Cardiac muscle cell (in vitro differentiated cells and primary cell): ENCODE measurements around the gene TMEM35A. TPM values are rescaled to one million over a fixed set of nuclear protein-coding genes. Genes with fewer than 3 reads are reported as not detected.
A peak's percentile ranks its signal among the peaks of the same experiment; 100 is the strongest.
"Not testable (repeated sequence)": the region's sequence is repeated elsewhere in the genome, so short reads cannot be mapped to it uniquely, and the experiment has no call there.

Experiments
- DNase-seq, 2 donors: peaks; one replicate each; pipeline versions ENCODE4 v3.0.0 to v3.0.0-alpha.2; 2010 to 2017; ENCODE audit warnings: low read depth in 1 of 2, low spot score in 1 of 2
- H3K27ac ChIP-seq: fragments of 200-600 bp; sonication (generic); 2 replicates; pipeline ENCODE4 v1.5.1; 2016
- H3K27me3 ChIP-seq: fragments of 200-600 bp; sonication (generic); 2 replicates; pipeline ENCODE4 v1.6.0; 2016; ENCODE audit warnings: control low read depth
- H3K36me3 ChIP-seq: fragments of 200-600 bp; sonication (generic); 2 replicates; pipeline ENCODE4 v1.5.1; 2016; ENCODE audit warnings: control low read depth
- H3K4me1 ChIP-seq: fragments of 200-600 bp; sonication (generic); 2 replicates; pipeline ENCODE4 v1.8.1; 2017; ENCODE audit warnings: low read depth, mild to moderate bottlenecking, mixed run types
- H3K4me3 ChIP-seq: fragments of 200-600 bp; sonication (generic); 2 replicates; pipeline ENCODE4 v1.5.1; 2016; ENCODE audit warnings: mild to moderate bottlenecking
- H3K9me3 ChIP-seq: fragments of 200-600 bp; sonication (generic); 2 replicates; pipeline ENCODE4 v1.5.1; 2017; ENCODE audit warnings: low read depth, mild to moderate bottlenecking, control low read depth
- CTCF ChIP-seq: IDR thresholded peaks from 2 replicates; pipeline ENCODE4 v1.5.1; 2012; ENCODE audit warnings: low read depth, mild to moderate bottlenecking, low read length
- polyA plus RNA-seq: library from polyadenylated mRNA; unstranded; fragments of >200 nt; fragmentation: Nextera tagmentation; extraction: Ambion mirVana; gene quantifications from 2 replicates; pipeline ENCODE4 v1.2.1, GENCODE V29; 2016
- total RNA-seq: library from RNA; depleted of rRNA; stranded (reverse); fragments of >200 nt; gene quantifications from 2 replicates; pipeline ENCODE4 v1.2.3, GENCODE V29; 2016

TMEM35A gene
- total and polyA plus RNA-seq, 2 experiments from 2014 or later, result 7.2 to 10.2 TPM

GRCh38 chrX:101051549-101052302 lies 27.0 kb upstream of the TMEM35A start, which contains the start of gene TRMT2B:
TSS of gene TRMT2B (minus strand) at chrX:101052111. CDS start at chrX:101042289, 9,822 bp downstream.
- Histone ChIP-seq H3K9me3 (no peaks in the 10 kb centered on the region), H3K4me3 (peak within 1 kb of the TSS; percentile 55), H3K36me3 (no peaks in the 10 kb centered on the region), H3K27me3 (no peaks in the 10 kb centered on the region), H3K27ac (peak within 1 kb of the TSS; percentile 80), H3K4me1 (no peaks in the 10 kb centered on the region)
- no peak for TF ChIP-seq CTCF
- peak; percentile 70 to 75 for DNase-seq

DNA sequence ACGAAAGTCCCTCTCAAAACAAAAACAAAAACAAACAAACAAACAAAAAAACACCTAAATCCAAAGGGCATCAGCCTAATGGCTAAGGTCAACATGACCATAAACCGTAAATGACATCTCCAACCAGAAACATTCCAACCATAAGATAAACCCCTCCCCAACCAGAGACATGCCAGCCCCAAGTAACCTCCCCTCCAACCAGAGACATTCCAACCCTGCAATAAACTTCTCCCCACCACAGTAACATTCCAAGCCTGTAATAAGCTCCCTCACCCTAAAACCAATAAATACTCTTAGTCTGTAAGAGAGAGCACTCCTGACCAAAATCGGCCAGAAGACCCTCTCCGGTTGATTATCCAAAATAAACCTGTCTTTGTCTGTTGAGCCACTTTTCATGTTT lies 22.1 kb upstream of the TMEM35A start:
- H3K27ac ChIP-seq, DNase-seq: not testable (repeated sequence)

DNA sequence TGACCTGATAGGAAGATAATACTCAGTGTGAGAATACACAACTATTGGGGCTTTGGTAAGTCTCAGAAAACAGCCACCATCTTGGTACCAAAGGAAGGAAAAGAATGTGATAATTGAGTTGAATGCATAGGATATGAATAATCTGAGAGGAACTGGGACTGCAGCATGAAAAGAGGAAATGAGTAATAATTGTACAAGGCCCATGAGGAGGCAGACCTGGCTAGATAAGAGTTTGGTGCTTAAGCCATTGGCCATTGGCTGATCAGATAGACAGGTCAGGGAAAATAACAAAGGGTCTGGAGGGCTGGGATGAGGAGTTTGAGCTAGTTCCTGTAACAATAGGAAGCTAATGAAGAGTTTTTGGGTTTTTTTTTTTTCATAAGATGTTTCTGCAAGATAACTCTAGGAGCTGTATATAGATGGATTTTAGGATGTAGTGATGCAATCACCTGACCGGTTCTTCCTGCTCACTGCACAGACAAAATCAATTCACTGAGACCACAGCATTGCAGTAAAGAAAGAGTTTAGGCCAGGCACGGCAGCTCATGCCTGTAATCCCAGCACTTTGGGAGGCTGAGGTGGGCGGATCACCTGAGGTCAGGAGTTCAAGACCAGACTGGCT lies 21.5 kb upstream of the TMEM35A start:
- Histone ChIP-seq H3K4me3 (no peak overlapping the region), H3K27ac (no peak overlapping the region), H3K9me3 (no peaks in the 10 kb centered on the region), H3K4me1 (no peaks in the 10 kb centered on the region), H3K27me3 (no peaks in the 10 kb centered on the region), H3K36me3 (no peaks in the 10 kb centered on the region)
- peak in 1 of 2 donors; percentile 38 for DNase-seq
- TF ChIP-seq CTCF, result no peak

More for the DNA sequence above, 22.1 kb upstream of the TMEM35A start:
- H3K4me1 ChIP-seq, H3K27me3 ChIP-seq, H3K9me3 ChIP-seq, H3K4me3 ChIP-seq, H3K36me3 ChIP-seq: not testable (repeated sequence)

GRCh38 chrX:101062176-101062575 lies 16.5 kb upstream of the TMEM35A start:
- no peaks in the 10 kb centered on the region for H3K4me1 ChIP-seq
- no peak for DNase-seq
- TF ChIP-seq CTCF, result no peak
- H3K4me3 ChIP-seq, result no peak overlapping the region
- H3K36me3 ChIP-seq, result no peaks in the 10 kb centered on the region
- no peak overlapping the region for H3K27ac ChIP-seq
- H3K9me3 ChIP-seq, result no peaks in the 10 kb centered on the region
- H3K27me3 ChIP-seq, result no peaks in the 10 kb centered on the region

DNA sequence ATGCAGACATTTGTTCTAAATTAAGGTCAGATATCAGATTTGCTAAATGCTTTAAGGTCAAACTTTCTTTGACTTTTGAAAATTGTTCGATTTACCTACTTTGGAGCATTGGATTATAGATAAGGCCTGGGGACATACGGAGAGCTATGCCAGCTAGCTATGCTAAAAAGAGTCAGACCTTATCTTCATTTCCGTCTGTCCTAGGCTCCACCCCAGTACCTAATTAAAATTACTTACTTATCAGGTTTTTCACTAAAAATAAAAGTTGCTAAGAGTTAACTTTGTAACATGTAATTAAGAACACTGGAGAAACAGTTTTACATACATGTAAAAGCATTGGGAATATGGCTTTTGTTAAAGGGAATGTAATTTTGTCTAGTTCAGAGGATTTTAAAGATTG lies 7.1 kb upstream of the TMEM35A start:
- H3K27ac ChIP-seq, result no peak overlapping the region
- no peaks in the 10 kb centered on the region for H3K4me1 ChIP-seq
- DNase-seq, result no peak
- H3K4me3 ChIP-seq, result no peak overlapping the region
- no peak for TF ChIP-seq CTCF
- H3K9me3 ChIP-seq, result no peaks in the 10 kb centered on the region
- H3K27me3 ChIP-seq, result no peaks in the 10 kb centered on the region
- H3K36me3 ChIP-seq, result no peaks in the 10 kb centered on the region

- Histone ChIP-seq H3K27ac (no peak overlapping the region), H3K27me3 (no peaks in the 10 kb centered on the region), H3K4me1 (no peaks in the 10 kb centered on the region), H3K9me3 (no peaks in the 10 kb centered on the region), H3K36me3 (no peaks in the 10 kb centered on the region), H3K4me3 (peak overlapping the region; percentile 34)
- peak in 1 of 2 donors; percentile 12 for DNase-seq
- TF ChIP-seq CTCF, result no peak
These were observed 1.1 kb downstream of the TMEM35A start for GRCh38 chrX:101079736-101080270.
